Breast epithelium (tissue), 3 donors: ENCODE data around the gene KIF14.

Experiments used
- CTCF ChIP-seq, 3 donors: fragments of 450-650 bp; IDR thresholded peaks; one replicate each; pipeline ENCODE4 v1.5.1; 2016 to 2017; ENCODE audit warnings: antibody characterized with exemption in 3 of 3, mild to moderate bottlenecking in 3 of 3, moderate library complexity in 3 of 3
- POLR2A ChIP-seq: fragments of 450-650 bp; IDR thresholded peaks from one replicate; pipeline ENCODE4 v1.6.1; 2016; ENCODE audit warnings: antibody characterized with exemption, mild to moderate bottlenecking, moderate library complexity

- TF ChIP-seq CTCF (IDR thresholded peaks at IDR 0.05) (no peak), POLR2A (no peak)
Observed at GRCh38 chr1:200640963-200641401, 20.4 kb upstream of the KIF14 start.
